ENCODE results near the gene GAS2L1.

GAS2L1 gene

DNA sequence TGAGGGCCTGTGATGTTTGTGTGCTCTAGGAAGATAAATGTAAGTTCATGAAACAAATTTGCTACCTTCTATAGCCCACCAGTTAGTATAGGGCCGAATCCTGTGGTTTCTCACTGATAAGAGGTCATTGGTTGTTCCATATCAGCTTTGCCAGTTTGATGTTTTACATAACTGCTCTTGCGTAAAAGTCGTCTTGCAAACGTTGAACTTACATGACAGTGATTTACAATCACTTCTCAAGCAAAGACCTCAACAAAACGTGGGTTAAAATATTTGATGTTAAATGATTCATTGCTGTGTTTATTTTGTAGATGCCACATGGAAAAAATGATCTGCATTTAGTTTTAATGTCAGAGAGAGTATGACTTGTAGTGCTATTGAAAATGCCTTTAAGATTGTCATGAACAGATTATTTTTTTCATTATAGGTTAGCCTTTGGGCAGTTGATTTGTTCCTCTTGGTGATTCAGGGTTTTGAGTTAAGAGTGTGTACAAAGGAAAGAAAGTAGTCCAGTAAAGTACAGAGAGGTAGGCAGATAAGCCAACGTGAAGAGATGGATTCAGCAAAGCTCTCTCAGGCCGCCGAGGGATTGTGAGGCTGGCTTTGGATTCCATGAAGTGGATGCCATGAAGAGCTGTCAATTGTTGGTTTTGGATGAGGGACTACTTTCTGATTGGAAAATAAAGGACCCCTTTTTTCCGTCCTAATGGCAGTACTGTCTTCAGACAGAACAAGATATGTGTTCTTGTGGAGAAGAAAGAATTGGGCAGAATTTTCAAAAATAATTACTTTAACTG, 35.8 kb upstream of the GAS2L1 start:
- DNase-seq: peak; percentile 28
- in situ Hi-C loops (cut with MboI; ENCODE audit: low pct_unique_long_range_greater_than_20kb, low sequenced_read_pairs): no loop called here

DNA sequence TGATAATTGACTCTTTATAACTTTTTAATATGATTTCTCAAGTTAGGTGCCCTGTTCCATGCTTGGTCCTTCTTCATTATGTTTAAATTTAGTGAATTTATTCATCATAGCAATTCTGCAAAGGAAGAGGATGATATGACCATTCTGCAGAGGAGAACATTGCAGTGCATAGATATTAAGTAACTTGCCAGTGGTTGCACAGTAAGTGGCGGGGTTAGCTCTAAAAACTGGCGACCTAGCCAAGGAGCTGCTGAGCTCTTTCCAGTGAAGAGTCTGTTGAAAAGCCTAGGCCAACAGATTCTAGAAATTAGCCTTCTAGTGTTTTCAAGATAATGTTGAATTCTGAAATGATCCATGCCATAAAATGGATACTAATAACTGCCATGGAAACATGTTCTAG, 33.8 kb upstream of the GAS2L1 start:
- in situ Hi-C loops (cut with MboI; ENCODE audit: low pct_unique_long_range_greater_than_20kb, low sequenced_read_pairs): no loop called here
- no peak for DNase-seq

DNA sequence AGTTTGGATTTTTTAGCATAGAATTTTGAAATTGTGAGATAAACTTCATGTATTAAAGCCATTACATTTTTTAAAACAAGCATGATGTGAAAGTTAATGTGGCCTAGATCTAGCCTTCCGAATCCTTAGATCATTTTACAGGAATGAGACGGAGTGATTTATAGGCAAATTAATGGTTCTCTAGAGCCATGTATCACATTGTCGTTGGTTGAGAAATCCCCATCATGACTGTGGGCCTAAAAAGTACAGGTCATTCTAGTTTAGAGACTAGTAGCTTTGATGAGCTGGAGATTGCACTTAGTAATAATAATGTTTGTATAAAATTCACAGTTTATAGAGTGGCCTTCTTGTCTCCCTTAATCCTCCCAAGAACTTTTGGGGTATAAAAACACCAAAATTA, 31.3 kb upstream of the GAS2L1 start:
- no peak for DNase-seq
- in situ Hi-C loops (cut with MboI; ENCODE audit: low pct_unique_long_range_greater_than_20kb, low sequenced_read_pairs): no loop called here

DNA sequence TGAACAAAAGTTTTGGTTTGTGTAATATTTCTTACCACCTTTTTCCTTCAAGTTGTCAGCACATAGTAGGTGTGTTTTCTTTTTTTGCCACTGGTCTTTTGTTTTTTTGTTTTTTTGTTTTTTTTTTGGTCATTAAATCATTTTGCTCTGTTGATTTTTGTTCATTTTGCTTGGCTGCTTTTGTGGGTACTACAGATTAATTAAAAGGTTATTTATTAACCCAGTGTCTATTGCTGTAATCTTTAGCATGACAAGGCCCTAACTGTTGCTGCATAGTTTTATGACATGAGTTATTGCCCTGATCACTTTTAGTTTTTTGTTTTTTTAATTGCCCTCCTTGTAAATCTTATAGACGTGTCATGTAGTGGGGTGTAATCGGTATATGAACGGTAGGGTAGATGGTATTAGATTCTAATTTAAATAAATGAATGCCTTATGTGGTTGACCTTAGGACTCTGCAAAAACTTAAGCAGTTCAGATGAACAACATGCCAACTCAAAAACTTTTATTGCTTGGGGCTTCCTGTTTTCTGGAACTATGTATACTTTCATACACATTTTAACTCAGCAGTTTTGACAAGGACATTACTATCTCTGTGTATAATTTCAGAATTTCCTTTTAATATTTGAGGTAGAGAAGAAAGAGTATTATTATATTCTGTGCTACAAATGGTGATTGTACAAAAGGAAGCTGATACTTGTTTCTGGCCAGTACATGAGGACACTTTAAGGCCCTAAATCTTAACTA, 30.5 kb upstream of the GAS2L1 start:
- no peak for DNase-seq
- in situ Hi-C loops (cut with MboI; ENCODE audit: low pct_unique_long_range_greater_than_20kb, low sequenced_read_pairs): no loop called here

DNA sequence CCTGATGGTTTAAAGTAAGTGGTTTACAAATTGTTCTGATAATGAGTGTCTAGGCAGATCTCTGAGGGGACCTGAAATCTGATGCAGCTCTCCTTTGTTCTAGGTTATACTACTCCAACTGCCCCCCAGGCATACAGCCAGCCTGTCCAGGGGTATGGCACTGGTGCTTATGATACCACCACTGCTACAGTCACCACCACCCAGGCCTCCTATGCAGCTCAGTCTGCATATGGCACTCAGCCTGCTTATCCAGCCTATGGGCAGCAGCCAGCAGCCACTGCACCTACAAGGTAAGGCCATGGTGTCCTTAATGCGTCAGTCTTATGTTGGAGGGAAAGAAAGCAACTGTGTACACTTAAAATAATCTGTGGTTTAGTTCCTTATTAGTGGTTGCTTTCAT, 28.5 kb upstream of the GAS2L1 start:
- no peak for DNase-seq
- in situ Hi-C loops (cut with MboI; ENCODE audit: low pct_unique_long_range_greater_than_20kb, low sequenced_read_pairs): no loop called here

DNA sequence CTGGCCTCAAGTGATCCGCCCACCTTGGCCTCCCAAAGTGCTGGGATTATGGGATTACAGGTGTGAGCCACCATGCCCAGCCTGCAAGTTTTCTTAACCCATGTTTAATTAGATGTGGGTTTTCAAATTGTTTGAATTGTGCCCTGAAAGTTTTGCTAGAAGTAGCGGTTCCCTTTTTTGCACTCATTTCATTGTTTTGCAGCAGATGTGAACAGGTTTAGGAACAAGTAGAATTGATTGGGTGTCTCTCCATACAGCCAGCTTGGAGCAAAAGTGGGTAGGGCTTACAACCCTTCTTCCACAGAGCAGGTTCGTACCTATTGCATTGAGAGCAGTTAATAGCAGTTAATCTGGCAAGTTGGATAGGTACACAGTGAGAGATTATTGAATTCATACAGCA, 22.3 kb upstream of the GAS2L1 start:
- in situ Hi-C loops (cut with MboI; ENCODE audit: low pct_unique_long_range_greater_than_20kb, low sequenced_read_pairs): no loop called here
- DNase-seq: no peak

DNA sequence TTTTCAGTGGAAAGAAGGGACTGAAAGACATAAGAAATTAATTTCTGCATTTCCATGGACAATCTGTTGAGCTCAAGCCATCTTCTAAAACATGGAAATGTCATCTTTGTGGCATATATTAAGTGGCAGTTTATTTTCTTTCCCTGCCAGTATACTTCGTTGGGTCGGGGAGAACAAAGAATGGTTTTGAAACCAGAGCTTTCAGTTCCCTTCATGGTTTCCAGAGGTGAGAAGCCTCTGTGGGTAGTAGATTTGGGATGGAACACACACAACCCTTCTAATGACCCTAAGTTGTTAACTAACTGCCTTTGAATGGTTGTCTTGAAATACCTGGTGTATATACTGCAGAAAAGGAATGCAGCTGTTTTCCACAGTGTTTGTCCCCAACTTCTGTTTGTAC, 17.6 kb upstream of the GAS2L1 start:
- in situ Hi-C loops (cut with MboI; ENCODE audit: low pct_unique_long_range_greater_than_20kb, low sequenced_read_pairs): no loop called here
- DNase-seq: no peak

DNA sequence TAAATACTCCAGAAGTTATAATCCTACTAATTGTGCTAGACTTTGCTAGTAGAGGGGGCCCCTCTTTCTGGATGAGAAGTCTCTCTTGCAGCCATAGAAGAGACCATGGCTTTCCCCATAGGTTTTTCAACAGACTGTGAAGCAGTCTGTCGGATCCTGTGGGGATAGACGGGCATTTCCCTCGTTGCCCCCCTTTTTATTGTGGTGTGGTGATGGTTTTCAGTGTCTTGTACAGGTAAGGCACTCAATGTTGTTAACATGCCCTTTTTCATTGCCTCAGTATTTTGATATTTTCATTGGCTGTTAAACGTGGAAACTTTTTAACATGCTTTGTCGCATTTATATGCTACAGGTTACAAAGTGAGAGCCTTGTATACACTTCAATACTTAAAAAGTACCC, 16.4 kb upstream of the GAS2L1 start:
- DNase-seq: no peak
- in situ Hi-C loops (cut with MboI; ENCODE audit: low pct_unique_long_range_greater_than_20kb, low sequenced_read_pairs): no loop called here

DNA sequence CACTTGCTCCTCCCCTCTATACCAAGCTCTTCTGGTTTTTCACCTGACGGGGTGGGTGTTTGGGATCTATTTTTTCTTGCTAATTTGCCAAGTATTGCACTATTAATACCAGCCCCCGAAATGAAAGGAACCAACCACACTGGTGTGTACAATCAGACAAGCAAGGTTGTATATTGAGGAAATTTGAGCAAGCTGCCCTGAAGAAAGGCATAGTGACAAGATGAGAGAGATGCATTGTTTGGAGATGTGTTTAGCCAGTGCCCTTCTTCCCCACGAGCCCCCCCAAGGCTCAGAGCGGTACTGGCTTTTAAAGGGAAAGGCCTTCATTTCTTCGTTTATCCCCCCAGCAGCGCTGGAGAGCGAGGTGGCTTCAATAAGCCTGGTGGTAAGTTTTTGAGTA, 15.2 kb upstream of the GAS2L1 start:
- in situ Hi-C loops (cut with MboI; ENCODE audit: low pct_unique_long_range_greater_than_20kb, low sequenced_read_pairs): no loop called here

DNA sequence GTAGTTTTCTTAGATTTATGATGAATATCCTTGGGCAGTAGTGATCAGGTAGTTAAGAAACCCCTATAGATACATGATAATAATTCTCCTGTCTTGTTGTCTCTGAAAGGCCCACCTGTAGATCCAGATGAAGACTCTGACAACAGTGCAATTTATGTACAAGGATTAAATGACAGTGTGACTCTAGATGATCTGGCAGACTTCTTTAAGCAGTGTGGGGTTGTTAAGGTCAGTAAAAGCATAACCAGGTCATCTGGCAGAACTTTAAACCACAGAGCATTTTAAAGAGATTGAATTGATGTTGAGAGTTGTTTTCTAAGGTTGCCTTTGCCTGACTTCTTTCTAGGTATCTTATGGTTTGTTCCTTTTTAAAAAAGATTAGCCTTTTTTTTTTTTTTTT, 14.1 kb upstream of the GAS2L1 start:
- in situ Hi-C loops (cut with MboI; ENCODE audit: low pct_unique_long_range_greater_than_20kb, low sequenced_read_pairs): no loop called here
- no peak for DNase-seq

More for the DNA sequence above, 15.2 kb upstream of the GAS2L1 start:
- DNase-seq: no peak

DNA sequence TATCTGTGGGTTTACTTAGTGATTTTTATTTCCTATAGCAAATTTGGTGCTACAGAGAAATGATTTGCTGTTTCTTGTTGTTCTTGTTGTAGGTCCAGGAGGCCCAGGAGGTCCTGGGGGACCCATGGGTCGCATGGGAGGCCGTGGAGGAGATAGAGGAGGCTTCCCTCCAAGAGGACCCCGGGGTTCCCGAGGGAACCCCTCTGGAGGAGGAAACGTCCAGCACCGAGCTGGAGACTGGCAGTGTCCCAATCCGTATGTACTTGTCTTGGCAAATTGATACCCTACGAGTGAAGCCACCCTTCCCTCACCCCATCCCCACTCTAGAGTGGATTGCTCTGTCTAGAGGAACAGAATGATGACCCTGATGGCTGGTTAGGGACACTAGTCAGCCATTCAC, 7.8 kb upstream of the GAS2L1 start:
- in situ Hi-C loops (cut with MboI; ENCODE audit: low pct_unique_long_range_greater_than_20kb, low sequenced_read_pairs): no loop called here
- no peak for DNase-seq

DNA sequence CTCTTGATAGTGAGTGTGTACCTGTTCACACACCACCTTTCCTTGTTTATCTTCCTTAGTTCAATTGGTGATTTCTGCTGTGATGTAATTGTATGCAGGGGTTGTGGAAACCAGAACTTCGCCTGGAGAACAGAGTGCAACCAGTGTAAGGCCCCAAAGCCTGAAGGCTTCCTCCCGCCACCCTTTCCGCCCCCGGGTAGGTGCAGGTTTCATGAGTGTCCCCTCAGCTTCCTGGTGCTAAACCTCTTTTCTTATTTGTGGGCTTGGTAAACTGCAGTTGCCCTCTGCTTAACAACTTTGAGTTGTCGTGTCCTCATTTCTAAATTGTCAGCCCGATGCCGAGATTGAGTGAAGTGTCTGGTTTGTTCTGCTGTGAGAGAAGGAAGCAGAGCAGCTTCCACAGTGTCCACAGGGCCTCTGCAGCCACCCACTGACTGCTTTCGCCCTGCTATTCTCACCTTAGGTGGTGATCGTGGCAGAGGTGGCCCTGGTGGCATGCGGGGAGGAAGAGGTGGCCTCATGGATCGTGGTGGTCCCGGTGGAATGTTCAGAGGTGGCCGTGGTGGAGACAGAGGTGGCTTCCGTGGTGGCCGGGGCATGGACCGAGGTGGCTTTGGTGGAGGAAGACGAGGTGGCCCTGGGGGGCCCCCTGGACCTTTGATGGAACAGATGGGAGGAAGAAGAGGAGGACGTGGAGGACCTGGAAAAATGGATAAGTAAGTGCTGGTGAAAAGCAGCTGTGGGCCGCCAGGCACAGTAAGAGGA, 7.1 kb upstream of the GAS2L1 start:
- in situ Hi-C loops (cut with MboI; ENCODE audit: low pct_unique_long_range_greater_than_20kb, low sequenced_read_pairs): no loop called here
- no peak for DNase-seq

DNA sequence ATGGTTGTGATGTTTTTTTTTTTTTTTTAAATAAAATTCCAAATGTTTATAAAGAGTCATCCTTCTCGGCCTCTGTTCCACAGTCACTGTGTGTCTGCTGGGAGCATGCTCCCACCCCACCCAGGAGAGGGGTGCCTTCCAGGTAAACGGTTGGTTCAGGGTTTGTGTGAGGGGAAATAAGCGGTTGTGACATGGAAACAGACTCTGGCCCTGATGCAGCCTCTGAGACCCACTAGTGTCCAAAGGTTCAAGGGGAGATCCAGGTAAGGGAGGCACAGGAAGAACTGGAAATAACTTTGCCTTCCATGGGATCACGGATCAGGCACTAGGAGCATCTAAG, 6.0 kb upstream of the GAS2L1 start:
- in situ Hi-C loops (cut with MboI; ENCODE audit: low pct_unique_long_range_greater_than_20kb, low sequenced_read_pairs): no loop called here

DNA sequence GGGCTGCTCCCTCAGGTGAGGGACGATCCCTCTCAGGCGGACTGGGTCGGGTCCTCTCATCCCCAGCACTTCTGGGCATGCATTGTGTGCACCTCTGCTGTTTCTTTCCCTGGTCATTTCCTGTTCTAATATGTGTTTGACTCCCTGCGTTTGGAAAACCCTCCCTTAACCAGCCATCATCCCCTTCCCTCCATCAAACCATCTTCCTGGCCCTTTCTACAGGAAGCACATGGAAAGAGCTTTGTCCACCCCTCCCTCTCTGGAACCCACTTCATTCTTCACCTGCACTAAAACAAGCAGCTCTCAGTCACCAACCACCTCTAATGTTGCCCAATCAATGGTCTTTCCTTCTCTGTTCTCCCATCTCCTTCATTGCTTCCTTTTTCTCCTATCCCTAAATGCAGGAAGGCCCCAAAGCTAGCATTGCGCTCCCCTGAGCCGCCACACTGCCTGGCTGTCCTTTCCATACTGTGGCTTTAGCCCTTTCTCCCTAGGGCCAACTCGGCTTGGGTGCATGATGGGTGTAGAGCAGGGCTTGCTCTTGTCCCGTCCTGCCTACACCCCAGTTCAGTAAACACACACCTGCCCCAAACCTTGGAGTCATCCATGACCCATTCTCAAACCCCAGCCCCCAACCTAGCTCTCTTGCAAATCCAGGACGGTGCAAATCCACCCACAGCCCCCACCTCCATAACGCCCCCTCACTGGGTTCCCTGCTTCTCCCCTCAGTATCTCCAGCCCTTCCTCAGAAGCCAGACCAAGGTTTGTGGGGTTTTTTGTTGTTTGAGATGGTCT, 5.4 kb upstream of the GAS2L1 start:
- DNase-seq: peak; percentile 28
- in situ Hi-C loops (cut with MboI; ENCODE audit: low pct_unique_long_range_greater_than_20kb, low sequenced_read_pairs): no loop called here

More for the DNA sequence above, 6.0 kb upstream of the GAS2L1 start:
- no peak for DNase-seq

DNA sequence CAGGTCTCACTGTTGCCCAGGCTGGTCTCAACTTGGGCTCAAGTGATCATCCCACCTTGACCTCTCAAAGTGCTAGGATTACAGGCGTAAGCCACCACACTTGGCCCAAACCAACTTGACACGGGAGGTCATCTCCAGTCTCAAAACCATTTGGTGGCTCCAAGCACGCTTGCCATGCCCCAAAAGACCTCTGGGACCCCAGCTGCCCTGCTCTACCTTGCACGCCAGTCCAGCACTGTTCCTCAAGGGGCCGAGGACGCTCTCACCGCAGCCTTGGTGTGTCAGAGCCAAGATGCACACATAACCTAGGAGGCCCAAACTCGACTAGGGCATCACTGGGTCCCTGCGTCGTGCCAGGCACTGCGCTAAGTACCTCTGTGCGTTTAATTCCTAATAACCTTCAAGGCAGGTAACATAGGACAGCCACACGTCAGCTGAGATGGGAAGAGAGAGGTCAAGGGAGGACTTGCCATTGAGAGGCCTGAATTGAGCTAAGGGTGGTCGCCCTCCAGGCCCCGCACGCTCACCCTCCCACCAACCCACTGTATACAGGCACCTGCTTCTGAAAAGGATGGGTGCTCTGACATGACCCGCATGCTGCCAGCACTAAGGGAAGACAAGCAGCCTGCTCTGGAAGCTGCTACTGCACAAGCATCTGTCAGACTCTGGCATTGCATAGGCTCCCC, 4.6 kb upstream of the GAS2L1 start:
- peak; percentile 21 for DNase-seq
- in situ Hi-C loops (cut with MboI; ENCODE audit: low pct_unique_long_range_greater_than_20kb, low sequenced_read_pairs): no loop called here

DNA sequence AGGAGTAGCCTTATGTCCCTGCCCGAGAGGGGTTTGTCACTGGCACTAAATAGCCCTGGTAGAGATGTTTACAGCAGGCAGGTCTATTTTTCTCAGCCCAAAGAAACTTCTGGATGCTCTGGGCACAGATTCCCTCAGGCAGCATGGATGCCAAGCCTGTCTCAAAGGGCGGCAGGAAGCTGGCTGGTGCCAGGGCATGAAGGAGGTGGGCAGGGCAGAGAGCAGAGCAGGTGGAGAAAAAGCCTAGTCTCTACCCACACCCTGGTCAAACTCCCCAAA, 4.1 kb upstream of the GAS2L1 start:
- in situ Hi-C loops (cut with MboI; ENCODE audit: low pct_unique_long_range_greater_than_20kb, low sequenced_read_pairs): no loop called here
- DNase-seq: no peak

DNA sequence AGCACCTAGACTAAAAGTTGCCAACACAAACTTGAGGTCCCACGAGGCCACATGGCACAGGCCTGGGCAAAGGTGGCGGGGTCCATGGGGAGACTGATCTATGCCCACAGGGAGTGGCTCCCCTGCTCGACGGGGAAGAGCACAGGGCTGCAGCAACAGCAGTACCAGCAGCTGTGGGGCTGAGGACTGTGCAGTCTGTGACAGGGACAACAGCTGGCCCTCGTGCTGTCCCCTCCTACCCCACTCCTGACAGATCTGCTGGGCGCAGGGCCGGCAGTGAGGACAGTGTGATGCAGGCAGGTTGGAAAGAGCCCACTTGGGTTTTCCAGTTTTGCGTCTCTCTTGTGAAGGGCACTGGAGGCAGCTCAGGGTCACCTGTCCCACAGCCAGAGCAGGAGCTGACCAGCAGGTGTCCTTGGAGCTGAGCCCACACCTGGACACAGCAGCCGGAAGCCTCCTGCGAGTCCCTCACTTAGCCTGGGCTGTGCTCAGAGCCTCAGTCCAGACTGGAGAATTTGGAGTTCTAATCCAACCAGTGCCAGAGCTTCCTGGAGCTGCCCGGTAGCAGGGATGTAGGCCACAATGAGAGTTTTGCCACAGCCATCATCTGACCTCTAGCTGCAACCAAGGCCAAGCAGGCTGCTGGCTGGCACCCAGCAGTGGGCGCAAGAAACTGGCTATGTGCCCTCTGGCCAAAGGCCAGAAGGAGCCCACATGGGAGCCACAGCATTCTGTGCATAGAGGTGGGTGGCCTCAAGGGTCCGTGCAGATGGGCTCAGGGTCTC, 3.6 kb upstream of the GAS2L1 start:
- DNase-seq: no peak
- in situ Hi-C loops (cut with MboI; ENCODE audit: low pct_unique_long_range_greater_than_20kb, low sequenced_read_pairs): no loop called here

DNA sequence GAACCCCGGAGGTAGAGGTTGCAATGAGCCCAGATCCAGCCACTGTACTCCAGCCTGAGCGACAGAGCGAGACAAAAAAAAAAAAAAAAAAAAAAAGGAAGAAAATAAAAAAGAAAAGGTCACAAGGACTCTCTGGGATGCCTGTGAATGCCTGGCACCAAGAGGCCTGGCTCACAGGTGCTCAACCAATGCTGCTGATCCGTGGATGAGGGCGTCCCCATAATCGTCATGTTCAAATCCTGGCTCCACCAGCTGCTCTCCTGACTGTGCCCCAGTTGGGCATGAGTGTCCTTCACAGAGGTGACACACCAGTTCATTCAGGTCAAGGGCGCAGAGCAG, 645 bp upstream of the GAS2L1 start:
- in situ Hi-C loops (cut with MboI; ENCODE audit: low pct_unique_long_range_greater_than_20kb, low sequenced_read_pairs): no loop called here
- no peak for DNase-seq
